Measurements from ENCODE around the gene LRRC1.

LRRC1 gene

DNA sequence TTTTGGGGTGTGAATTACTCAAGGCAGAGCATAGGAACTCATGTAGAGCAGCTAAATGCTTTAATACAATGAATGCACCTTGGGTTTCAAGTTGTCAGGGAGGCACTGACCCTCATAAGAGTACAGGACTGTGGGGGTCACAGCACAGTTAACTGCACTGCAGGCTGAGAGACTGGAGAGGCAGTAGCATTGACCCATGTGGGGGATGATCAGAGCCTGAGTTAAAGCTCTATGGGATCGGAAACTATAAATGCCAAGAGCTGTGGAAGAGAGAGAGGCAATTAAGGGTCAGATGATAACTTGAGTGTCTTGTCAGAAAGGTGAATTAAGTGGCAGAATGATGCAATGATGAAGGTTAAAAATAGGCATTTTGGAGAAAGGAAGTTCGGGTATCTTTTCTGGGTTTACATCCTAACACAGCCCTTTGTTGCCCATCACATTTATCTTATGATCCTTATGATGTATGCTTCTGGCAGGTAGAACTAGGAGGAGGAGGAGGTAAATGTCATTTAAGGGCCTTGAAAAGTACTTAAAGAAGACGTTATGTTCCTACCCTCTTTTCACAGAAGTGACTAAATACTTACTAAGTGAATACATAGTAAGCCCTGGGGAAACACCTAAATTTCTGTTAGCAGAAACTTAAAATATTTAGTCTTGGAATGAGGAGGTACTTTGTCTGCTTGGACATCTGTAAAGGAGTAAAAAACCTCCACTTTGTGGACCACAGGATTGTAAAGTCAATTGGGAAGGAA is 24.2 kb downstream of the LRRC1 start:
- no peak for DNase-seq

DNA sequence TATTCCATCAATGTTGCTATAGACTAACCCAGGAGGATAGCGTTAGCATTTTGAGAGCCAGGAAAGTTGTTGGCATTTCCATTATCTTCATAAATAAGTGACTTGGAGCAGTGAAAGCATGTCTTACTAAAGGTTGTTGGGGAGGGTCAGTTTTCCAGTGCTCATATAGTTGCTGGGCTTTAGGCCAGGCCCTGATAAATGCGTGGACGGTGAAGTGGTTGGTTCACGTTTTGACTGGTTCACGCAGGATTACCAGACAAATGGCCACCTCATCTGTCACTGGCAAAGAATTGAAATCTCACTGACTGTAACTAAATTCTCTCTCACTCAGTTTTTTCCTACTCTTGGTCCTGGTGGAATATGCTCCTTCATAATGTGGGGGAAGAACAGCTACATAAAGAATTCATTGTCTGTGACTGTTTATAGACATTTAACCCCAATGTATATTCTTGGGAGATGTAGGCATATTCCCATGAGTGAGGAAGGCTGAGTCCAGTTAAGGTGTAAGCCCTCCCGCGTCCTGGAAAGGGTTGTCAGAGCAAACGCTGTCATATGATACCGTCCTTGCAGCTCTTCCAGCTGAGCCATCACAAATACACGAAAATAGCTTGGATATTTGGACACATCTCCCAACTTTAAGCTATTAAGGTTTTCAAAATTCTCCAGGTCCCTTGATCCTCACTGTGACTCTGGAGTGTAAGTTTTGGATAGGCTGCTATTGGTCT is 27.8 kb downstream of the LRRC1 start:
- no peak for DNase-seq

DNA sequence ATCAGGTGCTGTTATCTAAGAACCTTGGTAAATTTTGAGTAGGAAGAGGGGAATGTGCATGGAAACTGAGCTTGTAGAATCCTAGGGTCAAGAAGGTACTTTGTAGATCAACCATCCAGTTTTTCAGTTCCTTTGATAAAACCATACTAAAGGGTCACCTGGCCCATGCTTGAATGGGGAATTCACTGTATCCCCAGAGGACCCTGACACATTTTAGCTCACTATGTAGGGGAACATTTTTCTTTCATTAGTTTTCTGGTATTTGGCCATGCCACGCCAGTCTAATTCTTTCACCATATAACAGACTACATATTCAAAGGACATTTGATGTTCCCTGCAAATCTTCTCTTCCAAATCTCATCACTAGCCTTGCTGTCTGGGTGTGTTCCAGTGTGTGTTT is 29.9 kb downstream of the LRRC1 start:
- DNase-seq: no peak

DNA sequence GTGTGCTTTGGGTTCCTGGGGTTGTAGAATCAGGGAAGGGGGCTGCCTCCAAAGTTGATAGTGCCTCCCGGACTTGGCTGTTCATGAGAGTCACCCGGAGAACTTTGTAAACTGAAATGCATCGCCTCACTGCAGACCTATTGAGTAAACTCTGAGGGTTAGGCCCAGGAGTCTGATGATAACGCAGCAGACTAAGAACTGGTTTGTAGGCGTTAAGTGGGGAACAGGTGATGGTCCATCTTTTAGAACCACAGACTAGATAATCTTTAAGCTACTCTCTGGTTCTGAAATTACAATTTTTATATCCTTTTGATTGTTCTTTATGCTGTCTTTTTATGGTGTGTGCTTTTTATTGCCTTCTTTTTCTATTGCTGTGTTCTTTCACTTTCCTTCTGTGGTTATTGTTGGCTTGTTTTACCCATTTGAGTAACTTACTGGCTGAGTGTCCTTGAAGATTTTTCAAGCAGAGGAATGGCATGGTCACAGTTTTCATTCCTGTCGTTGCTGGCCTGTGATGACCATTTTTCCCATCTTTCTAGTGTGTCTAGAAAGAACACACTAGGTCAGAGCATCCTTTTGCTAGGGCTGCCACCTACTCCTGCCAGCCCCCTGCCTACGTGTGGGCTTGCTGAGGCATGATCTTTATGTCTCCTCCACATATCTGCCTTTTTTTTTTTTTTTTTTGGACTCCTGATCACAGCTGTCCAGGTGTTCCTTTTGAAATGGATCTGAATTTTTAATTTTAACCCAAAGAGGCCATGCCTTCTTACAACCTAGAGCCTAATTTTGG is 30.9 kb downstream of the LRRC1 start:
- no peak for DNase-seq

DNA sequence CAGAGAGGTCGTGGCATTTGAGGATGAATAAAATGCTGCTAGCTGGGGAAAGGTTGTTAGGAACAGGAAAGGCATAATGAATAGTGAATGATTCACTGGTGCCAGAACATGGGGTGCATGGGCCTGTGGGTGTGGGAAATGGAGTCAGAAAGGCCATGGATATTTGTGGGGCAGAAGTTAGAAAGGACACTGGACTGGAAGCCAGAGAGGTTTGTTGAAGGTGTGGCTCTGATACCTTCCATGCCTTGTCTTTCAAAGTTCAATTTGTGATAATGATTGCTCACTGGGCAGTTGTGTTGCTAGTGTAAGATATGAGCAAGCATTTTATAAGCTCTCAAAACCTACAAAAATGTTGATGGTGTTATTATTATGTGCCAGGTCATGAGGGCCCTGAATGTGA is 32.7 kb downstream of the LRRC1 start:
- no peak for DNase-seq

DNA sequence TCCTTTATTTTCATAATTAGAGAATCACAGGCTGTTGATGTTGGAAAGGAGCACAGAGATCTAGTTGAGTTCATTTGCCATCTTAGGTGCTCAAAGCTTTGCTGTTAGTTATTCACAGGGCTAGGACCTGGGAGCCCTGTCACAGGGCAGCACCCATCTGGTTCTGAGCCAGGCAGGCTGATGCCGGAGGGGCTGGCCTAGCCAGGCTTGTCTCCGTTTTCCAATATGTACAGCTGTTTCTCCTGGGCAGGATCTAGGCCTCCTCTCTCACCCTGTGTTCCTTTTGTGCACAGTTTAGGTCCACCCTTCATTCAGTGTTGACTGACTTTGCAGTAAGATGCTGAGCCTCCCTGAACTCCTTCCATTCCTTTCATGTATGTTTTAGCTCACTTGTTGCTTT is 33.4 kb downstream of the LRRC1 start:
- no peak for DNase-seq

DNA sequence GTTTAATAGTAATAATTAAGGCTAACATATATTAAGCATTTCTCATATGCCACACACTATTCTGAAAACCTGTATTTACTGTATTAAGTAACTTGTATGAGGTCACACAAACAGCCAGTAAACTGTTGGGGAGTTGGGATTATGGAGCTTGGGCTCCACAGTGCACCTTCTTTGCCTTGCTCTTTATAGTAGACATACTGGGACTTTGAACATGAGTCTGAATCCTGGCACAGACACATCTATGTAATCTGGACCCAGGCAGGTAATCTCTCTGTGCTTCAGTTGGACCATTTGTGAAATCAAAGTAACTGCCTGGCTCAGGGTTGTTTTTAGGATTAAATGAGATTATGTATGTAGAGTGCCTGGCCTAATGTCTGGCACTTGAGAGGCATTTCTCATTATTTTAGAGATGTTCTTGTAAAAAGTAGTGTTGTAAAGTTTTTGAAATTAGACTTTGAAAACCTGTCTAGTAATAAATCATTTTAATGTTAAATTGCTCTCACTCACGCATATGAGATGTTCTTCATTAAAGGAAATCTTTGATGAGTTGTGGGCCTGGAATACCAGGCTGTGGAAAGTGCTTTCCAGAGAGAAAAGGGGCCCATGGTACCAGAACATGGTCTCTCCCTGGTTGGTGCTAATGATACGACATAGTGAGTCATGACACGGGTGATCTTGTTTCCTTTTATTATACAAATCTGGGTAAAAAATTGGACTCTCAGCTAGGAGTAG is 34.3 kb downstream of the LRRC1 start:
- no peak for DNase-seq

DNA sequence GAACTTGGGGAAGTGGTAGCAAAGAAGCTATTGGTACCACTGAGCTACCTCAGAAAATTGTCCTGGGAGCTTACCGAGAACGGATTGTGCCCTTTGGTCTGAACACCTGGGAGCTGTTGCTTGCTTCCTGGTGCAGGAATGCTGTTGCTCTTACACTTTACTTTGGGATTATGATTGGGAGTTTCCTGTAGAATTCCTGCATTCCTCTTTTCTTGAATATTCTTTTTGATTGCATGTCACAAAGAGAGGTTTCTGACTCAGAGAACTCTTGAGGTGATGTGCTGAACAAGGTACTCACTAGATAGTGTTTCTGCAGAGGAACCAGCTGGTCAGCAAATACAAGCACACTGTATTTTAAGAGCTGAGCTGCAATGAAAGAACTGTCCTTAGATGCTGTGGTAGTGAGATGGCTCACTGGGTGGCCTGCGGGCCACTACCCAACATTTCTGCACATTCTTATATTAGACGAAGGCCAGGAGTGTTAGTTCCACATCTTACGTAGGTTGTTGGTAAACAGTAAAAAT is 35.0 kb downstream of the LRRC1 start:
- DNase-seq: no peak

DNA sequence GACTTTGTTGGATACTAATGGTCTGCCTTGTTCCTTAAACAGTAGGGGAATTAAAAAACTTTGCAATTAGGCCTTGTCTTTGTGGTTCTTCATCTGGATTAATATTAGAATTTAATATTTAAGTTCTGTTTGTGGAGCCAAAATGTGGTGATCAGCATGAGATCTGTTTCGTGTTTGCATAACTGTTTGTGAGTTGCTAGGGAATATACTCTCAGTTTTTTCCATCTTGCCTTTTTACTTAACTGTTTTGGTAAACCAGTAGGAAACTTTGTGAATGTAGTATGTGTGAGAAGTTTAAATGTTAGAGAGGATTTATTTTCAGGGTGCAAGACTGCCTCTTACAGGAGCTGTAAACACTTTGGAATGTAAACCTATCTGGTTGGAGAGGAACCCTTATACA is 35.6 kb downstream of the LRRC1 start:
- no peak for DNase-seq

DNA sequence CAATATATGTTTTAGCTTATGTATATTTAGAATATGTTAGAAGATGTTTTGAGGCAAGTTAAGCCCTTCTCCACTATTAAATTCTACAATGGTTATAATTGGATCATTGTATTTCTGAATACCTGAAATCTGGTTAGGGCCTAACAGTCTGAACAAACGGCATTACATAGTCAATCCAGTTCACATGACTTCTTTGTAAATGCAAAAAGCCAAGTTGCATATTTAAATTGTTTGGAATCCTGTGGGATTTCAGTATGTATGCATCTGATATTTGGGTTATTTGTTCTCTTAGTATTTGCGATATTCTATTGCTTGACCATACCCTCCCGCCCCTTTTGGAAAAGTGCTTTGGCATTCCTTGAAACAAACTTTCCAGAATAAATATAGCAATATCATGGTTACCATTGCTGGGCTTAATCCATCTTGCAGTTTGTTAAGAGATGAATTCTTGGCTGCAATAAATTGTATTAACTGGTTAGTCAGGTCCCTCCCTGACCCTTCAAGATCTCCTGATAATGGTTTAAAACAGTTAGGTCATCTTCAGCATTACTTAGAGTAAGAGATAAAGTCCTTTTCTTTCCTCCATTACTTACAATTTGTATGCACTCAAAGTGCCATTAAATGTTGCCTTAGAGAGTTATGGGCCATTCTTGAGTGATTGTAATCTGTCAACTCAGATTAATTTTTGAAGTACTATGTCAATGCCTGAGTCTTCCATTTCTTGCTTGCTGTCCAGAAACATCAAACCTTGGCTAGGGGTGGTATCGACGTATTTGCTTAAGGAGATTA is 36.5 kb downstream of the LRRC1 start:
- no peak for DNase-seq

DNA sequence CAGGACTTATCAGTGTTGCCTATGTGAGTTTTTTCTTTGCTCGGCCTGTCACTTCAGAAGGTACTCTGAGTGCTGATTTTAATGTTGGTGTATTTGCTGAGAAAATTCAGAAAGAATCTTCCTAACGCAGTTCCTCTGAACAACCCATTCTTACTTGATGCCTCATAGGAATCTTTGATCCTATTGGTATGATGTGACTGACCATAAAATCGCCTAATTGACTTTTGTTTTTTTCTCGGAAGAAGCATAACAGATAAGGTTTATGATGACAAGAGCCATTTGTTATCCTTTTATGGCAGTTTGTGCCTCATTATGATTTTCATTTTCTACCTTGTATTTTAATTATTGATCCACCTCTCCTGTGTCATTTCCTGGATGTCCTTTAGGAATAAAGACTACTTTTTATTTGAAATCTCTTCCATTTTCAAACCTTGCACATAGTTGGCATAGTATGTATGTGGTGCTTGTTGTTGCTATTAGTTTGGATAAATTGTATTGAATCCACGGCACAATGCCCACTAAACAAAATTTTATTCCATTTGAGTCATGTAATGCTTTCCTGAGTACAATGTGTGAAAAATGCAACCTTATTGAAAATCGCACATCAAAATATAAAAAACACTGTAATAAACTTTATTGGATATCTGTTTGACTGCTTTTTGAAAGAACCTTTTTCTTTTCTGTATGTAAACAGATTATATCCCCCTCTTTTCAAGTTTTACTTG is 37.3 kb downstream of the LRRC1 start:
- DNase-seq: no peak

DNA sequence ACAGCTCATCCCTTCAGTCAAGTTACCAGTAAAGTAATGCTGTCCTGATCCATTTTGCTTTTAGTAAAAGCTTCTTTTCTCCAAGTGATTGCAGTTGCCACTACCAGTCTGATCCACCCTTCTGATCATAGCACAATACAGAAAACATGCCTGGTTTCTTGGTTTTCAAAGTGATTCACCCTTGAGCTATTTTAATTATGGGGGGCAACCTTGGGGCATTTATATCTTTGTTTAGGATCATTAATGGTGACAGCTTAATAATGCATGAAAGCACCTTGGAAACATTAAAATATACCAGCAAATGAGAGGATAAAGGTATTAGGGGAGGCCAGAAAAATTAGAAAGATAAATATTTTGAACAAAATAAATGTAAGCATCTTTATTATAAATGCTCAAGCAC is 38.4 kb downstream of the LRRC1 start:
- DNase-seq: no peak

DNA sequence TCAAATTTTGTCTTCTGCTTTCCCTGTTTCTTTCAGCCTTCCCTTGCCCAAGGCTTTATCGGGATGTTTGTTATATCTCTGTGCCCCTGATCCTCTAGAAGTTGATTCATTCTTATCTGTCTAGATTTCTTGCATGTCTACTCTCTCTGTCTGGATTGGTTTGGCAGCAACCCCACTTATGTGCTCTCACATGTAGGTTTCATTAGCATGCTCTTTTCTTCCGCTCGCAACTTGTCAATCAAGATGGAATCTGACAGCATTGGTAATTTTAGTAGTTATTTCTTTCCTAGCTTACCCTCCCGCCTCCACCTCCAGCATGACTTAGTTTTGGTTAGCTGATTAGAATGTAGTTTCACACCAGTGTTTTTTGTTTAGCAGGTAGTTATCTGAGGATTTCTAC is 39.3 kb downstream of the LRRC1 start:
- no peak for DNase-seq

DNA sequence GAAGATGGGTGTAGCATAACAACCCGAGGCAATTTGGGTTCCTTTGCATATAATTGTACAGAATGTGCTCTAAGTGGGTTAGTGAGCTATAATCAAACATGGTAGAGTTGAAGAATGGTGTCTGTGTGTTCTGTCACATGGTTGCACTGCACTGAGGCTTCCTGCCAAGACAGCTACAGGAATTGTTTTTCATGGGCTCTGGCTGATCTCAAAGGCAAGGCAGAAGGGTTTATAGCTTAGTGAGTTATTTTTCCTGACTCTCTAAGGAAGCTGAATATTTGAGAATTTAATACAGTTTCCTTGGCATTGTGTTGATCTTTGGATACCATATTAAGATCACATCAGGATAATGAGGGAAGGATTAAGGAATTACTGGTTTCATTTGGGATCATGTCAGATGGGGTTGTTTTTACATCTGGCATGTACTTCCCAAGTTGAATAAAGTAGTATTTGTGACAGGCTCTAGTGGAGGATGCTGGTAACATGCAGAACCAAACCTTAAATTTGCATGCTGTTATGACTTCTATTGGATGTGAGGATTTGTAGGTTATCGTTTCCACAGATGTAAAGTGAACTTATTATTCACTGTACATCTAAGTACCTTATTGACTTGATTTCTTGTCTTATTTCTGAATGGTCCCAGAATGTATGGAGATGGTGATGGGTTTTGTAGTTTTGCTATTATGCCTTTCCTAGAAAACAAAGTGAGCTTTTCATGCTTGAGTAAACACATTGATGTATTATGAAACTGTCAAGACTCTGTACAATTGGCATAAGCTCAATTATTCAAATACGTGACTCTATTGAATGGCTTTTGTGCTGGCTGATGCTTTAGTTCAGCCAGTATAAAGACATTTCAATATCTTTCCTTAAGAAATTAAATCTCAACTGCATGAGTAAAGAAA is 43.3 kb downstream of the LRRC1 start:
- no peak for DNase-seq

DNA sequence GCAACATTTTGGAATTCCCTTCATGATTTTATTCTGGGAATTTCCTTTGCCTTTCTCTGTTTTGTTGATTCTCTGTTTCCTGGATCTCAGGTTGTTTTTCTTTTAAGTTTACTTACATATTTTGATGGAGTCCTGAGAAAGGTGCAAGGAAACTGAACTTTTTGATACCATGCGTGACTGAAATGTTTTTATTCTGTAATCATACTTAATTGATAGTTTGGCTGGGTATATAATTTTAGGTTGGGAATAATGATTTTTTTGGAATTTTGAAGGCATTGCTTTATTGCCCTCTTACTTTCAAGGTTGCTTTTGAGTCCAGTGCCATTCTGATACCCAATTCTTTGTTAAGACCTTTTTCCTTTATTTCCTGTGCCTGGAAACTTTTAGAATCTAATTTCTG is 45.2 kb downstream of the LRRC1 start:
- DNase-seq: no peak

DNA sequence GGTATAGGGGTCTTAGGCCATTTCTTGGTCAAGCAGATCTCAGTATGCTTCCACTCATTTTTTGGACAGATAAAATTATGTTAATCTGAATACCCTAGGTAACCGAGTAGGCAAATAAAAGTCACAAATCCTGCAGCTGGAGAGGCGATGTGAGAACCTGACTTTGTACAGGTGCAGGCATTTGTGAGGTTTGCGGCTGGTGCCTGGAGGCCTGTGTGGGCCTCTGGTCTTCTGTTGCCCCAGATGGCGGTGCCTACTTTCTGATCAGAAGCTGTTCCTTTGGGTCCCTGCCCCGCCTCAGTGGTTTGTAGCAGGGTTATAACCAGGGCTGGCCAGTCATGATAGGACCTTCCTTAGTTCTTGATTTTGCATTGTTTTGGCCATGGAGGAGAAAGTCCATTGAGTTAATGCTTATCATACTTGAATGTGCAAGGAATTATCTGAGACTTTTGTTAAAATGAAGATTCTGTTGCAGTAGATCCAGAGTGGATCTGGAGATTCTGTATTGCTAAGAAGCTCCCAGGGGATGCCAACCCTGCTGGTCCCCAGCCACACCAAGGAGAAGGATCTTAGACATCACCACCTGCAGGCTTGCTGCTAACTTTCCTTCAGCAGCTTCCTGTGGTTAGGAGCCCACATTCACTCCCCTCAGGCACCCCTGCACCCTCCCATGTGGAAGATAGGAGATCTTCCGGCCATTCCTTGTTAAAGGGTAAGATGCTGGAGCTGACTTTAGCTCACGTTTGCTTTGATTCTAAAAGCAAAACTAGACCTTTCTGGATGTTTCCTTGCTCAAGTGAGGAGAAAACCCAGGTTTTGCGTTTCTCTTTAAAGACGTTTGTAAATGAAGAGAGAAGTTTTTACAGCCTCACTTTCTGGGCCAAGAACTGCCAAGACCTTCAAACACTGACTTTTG is 50.7 kb downstream of the LRRC1 start:
- DNase-seq: no peak

DNA sequence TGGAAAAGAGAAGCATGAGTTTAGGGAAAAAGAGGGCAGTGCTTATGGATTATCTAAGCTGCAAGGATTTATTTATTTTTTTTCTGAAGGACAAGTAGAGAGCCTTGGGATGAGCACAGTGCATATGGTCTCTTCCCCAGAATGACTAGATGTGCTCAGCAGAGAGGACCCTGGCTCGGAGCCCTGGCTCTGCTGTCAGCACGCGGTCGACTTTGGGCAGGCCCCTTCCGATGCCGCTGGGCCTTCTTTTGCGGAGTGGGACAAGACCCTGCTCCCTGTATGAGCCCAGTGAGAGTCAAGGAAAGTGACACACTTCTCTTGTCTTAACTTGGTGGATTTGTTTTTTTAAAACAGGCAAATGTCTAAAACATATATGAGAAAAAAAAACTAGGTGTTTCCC is 51.4 kb downstream of the LRRC1 start:
- DNase-seq: no peak

DNA sequence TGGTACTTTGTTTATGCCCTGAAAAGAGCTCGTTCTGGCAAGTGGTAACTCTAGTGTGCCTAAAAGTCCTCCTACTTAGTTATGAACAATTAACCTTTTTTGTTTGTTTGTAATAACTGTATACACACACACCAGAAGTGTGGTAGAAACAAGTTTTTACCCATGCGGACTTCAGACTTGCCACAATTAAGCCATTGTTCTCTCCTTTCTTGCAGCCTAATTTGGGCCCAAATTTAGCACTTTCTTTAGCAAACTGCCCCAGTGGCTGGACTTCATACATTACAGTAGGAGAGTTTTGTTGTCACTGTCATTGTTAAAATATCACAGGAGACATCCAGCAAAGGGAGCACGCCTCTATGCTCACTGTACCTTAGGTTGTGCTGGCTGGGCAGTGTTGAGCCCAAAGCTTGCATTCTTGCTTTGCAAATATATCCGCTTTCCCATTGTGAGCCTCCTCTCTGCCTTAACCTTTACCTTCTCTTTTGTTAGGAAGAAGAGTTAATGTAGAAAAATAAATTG is 53.0 kb downstream of the LRRC1 start:
- no peak for DNase-seq

DNA sequence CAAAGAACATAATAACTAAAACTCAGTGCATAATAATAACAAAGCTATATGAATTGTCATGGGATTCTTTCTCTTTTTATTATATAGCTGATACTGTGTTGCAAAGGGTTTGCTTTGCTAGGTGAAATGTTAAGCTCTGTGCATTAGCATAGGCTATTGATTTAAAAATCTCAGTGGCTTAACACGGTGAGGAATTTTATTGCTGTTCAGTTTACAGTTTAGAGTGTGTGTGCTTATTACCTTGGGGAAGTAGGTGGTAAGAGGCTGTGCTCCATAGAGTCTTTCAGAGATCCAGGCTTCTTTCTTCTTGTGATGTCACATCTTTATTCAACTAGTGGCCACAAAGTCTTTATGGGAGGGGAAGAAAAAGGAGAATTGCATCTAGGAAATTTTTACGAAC is 55.7 kb downstream of the LRRC1 start:
- no peak for DNase-seq
